ENCODE results near the gene CDIP1.
"Not testable (repeated sequence)": the region's sequence is repeated elsewhere in the genome, so short reads cannot be mapped to it uniquely, and the experiment has no call there.

CDIP1 gene

DNA sequence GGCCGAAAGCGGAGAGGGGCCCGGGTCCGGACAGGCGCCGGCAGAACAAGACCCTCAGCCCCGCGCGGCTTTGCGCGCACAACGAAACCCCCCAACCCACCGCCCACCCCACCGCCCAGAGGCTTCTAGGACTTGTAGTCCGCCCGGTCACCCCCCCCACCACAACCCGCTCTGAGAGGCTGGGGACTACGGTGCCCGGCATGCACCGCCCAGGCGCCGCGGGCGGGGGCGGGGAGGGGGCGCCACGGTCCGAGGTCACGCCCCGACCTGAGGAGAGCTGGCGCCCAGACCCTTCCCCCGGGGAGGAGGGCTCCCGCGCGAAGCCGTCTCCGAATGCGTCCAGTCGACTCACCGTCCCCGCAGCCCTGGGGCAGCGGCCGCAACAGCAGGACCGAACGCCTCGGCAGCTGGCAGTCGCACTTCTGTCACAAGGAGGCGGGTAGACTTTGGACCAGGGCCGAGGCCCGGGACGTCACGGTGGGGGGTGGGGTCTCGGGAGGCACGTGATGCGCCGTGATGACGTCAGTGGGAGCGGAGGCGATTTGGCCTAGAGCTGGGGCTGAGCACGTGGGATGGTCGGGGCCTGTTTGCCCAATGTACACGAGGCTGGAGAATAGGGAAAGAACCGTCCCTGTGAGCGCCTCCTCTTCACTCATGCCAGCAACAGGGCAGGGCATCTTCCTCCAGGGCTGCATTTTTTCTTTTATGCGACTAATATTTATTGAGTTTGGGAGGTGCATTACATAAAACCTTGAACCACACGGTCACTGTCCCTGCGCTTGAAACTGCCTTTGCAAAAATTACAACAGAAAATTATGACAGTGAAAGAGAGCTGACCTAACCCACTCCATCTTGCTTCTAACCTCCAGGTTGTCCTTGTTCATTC, at the start of gene CDIP1:
Gene CDIP1, minus strand, starts transcription at position 424 of the 886 bp plus-strand sequence. CDS start 24,643 bp downstream, outside the sequence.
- DNase-seq (ENCODE audit: low read depth), result peak; percentile 90

DNA sequence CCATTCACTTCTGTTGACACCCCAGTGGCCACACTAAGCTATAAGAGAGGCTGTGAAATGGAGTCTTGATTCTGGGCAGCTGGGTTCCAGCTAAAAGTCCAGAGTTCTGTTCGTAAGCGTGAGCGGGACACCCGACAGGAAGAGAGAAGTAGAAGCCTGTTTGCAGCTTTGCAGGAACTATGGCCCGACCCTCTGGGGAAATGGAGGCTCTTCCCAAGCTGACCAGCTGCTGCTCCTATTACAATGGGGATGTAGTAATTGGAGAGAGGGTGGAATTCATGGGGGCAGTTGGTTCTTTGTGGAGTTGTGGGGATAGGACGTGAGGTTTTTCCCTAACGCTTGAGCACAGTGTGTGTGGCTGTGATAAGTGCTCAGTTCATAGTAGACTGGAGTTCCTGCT, 47.7 kb upstream of the CDIP1 start:
- DNase-seq (ENCODE audit: low read depth), result no peak

DNA sequence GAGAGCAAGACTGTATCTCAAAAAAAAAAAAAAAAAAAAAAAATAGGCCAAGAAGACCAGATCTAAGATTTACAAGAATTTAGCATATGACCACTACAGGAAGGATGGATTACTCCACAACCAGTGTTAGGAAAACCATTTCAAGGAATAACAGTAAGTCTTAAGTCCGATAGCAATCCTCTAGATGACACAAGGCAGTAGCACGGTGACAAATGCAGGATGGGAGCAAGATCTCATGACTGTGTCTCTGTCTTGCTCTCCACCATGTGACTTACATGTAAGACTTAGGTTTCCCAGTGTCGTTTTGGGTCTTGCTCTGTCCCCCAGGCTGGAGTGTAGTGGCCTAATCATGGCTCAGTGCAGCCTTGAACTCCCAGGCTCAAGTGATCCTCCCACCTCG, 45.3 kb upstream of the CDIP1 start:
- no peak for DNase-seq (ENCODE audit: low read depth)

DNA sequence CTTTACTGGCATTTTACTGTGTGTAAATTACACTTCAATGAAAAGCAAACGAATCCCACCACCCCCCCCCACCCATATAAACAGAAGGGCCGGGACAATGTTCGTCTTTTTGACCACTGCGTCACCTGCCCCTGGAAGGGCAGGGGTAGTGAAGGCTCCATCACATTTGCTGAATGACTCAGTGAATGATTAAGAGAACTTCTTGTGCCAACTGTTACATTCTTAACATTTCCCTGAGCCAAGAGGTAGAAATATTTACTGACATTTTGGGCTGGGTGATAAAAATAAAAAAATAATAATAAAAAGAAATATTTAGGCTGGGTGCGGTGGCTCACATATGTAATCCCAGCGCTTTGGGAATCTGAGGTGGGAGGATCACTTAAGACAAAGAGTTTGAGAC, 41.7 kb upstream of the CDIP1 start:
- no peak for DNase-seq (ENCODE audit: low read depth)

DNA sequence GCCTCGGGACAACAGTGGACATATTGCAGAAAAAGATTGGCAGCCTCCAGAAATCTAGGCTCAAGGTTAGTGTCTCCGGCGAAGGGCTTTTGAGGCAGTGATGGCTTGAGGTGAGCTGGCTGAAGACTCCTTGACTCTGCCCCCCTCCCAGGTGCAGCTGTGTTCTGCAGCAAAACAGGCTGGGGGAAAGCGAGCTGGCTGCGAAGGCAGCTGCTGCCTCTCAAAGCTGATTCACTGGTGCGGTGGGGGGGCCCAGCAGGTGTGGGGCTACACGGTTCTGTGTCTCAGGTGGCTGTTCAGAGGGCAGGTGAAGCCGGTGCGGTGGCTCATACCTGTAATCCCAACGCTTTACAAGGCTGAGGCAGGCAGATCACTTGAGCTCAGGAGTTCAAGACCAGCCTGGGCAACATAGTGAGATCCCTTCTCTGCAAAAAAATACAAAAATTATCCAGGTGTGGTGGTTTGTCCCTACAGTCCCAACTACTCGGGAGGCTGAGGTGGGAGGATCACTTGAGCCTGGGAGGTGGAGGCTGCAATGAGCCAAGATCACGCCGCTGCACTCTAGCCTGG, 40.5 kb upstream of the CDIP1 start:
- no peak for DNase-seq (ENCODE audit: low read depth)

DNA sequence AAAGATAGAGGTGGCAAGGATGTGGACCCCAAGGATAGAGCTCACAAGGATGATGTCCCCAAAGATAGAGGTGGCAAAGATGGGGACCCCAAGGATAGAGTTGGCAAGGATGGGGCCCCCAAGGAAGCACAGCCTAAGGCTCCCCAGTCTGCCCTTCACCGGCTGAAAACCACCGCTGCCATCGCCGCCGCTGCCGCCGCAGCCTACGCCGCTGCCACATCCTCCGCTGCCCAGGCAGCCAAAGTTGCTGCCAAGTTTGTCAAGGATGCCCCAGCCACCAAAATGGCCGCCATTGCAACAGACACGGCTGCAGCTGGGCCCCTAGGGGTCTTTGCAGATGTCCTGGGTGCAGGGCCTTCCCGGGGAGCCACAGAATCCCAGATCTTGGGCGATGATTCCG, 37.4 kb upstream of the CDIP1 start:
- DNase-seq (ENCODE audit: low read depth), result no peak

DNA sequence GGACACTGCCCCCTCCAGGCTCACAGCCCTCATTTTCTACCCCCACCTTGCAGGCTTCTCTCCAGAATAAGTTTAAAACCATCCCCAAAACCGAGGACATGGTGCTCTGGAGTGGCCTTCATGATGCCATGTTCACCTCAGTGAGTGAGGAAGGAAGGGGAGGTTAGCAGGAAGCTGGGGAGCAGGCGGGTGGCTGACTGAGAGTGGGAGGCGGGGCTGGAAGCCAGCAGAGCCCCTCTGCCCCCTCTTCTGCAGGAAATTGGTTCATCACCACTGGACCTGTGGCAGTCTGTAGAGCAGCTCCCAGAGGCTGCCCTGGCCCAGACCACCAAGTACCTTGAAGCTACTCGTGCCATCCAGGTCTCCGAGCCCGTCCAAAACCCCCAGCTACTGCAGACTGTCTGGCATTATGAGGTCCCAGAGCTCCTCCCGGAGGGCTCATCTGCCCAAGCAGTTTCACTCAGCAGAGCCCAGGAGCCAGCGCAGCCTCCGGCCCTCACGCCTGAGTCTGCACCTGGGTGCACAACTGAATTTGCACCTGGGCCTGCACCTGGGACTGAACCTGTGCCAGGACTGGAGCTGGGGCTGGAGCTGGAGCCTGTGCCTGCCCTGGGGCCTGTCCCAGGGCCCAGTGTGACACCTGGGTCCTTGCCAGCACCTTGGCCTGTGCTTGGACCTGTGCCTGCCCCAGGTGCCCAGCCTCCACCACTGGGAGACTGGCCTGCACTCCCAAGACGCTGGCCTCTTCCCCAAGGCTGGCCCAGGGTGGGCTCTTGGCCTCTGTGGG, 36.5 kb upstream of the CDIP1 start:
- DNase-seq (ENCODE audit: low read depth), result no peak

DNA sequence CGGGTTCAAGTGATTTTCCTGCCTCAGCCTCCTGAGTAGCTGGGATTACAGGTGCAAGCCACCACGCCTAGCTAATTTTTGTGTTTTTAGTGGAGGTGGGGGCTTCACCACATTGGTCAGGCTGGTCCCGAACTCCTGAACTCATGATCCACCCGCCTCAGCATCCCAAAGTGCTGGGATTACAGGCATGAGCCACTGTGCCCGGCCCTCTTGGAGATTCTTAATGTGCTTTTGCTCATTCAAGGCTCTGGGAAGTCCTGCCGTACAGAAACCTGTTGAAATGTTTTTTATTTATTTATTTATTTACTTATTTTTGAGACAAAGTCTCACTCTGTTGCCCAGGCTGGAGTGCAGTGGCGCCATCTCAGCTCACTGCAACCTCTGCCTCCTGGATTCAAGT, 35.4 kb upstream of the CDIP1 start:
- DNase-seq (ENCODE audit: low read depth), result not testable (repeated sequence)

DNA sequence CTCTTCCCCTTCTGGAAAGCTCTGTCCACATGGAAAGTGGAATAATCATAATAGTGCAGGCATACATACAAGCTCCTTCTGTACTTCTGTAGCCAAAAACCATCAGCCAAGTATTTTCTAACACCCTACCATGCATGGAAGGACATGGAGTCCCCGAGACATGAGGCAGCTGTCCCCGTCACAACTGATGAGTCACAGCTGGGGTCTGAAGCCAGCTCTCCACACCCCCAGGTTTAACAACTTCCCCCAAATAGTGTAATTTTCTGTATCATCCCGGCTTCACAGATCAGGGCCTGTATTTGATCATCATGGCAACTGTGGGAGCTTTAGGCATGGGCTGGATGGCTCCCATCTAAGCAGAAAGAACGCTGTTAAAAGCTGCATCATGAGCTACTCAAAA, 34.1 kb upstream of the CDIP1 start:
- no peak for DNase-seq (ENCODE audit: low read depth)

DNA sequence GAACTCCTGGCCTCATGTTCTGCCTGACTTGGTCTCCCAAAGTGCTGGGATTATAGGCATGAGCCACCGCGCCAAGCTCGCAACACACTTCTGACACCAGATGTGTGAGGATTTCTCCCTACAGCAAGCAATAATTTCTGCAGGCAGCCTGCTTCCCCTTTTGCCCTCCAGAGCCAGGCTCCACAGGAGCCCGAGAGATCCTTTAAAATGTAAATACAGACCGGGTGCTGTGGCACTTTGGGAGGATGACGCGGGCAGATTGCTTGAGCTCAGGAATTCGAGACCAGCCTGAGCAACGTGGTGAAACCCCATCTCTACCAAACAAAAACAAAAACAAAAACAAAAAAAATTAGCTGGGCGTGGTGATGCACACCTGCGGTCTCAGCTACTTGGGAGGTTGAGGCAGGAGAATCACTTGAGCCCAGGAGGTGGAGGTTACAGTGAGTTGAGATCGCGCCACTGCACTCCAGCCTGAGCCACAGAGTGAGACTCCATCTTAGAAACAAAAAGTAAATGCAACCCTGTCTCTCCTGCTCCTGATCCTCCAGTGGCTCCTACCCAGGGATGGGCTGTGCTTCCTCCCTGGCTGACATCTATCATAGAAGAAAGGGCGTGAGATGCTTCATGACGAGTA, 32.2 kb upstream of the CDIP1 start:
- no peak for DNase-seq (ENCODE audit: low read depth)

DNA sequence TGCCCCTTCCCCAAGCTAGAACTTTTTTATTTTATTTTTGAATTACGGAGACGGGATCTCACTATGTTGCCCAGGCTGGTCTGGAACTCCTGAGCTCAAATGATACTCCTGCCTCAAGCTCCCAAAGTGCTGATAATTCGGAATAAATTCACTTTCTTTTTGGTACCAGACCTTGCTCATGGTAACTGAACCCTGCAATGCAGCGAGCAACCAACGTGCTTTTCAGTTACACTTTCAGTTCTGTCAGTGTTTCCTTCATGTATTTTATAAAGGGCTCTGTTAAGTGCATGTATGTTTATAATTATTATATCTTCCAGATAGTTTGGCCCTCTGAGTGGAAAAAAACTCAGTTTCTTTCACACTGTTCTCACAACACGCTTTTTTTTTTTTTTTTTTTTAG, 31.5 kb upstream of the CDIP1 start:
- no peak for DNase-seq (ENCODE audit: low read depth)

DNA sequence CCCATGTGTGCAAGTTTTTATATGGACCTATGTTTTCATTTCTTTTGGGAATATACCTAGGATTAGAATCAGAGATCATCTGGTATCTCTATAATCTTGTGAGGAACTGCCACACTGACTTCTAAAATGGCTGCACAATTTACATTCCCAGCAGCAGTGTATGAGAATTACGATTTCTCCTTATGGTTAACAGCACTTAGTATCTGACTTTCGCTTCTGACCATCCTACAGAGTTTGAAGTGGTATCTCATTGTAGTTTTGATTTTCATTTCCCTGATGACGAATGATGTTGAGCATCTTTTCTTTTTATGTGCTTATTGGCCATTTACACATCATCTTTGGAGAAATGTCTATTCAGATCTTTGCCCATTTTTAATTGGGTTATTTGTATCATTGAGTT, 27.6 kb upstream of the CDIP1 start:
- no peak for DNase-seq (ENCODE audit: low read depth)

DNA sequence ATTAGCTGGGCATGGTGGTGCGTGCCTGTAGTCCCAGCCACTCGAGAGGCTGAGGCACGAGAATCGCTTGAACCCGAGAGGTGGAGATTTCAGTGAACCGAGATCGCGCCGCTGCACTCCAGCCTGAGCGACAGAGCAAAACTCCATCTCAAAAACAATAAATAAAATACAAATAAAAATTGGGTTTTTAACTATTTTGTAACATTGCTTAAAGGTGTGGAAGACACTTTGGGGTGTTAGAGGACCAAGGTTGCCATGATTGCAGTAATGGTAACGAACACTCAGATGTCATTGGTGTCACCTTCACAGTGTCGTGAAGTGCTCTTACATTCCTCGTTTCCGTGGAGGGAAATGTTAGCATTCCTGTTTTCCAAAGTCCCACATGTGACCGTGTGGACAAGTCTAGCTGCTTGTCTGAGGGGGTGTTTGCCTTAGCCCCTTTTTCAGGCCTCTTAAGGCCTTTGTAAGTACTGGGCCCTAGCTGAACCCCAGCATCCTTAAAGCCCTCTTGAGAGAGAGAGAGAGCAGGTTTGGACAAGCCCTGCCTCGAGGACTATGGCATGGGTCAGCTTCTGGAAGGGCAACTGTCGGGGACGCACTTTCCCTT, 26.2 kb upstream of the CDIP1 start:
- no peak for DNase-seq (ENCODE audit: low read depth)

DNA sequence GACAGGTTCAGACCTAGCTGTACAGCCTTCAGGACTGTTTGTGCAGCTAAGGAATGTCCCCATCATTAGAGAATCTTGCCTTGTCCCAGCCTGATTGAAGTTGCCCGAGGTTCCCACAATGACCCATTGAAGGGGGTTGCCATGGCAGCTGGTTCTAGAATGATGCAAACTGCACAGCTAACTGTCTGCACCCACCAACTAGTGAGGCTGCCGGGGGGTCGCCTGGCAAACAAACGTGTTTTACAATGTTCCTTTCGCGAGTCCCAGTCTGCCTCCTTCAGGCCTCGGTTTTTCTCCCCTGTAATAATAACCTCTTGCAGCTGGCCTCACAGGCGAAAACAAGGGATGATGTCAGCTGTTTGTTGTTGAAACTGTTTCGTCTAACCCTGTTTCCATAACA, 23.0 kb upstream of the CDIP1 start:
- no peak for DNase-seq (ENCODE audit: low read depth)

DNA sequence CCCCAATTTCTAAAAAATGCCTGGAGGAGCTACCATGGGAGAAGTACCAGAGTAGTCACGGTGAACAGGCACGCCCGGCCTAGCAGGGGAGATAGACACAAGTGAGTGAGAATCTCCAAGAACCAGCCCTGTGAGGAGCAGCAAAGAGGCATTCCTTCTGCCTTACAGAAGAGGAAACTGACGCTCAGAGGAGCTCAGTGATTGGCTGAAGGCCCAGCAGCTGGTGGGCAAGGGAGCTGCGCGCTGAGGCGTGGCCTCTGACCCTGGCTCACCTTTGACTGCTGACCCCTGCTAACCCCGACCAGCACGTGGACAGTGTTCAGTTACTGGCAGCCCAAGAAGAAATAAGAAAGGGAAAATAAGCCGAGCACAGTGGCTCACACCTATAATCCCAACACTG, 19.4 kb upstream of the CDIP1 start:
- no peak for DNase-seq (ENCODE audit: low read depth)

DNA sequence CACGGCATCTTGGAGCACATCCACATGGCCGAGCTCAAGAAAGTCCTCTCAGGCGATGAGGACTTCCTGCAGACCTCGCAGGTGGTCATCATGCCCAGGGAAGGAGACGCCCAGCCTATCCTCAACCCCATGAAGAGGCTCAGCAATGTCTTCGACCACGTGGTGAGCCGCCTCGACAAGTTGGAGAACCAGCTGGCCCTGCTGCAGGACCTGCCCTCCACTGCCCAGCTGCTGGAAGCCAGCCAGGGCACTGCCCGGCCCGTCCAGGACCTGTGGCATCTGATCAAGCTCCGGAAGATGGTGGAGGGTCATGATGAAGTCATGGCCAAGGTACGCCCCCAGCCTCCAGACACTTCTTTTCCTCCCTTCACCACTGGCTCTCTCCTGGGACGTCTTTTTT, 18.0 kb upstream of the CDIP1 start:
- no peak for DNase-seq (ENCODE audit: low read depth)

DNA sequence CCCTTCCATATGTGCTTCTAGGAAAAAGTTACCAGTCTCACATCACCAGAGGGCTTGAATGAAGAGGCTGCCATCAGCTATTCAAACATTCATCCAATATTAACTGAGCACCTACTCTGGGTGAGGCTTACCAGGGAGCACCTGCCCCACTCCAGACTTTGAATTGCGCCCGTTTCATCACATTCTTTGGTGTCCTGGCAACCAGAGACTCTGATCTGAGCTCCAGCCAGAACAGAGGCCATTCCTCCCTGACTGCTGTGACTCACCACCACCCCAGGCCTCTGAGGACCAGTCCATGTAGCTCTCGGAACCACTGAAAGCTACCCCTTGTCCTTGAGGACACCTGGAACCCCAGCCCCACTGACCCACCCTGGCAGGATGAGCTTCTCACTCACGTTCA, 17.5 kb upstream of the CDIP1 start, which contains the start of gene C16orf96:
Gene C16orf96, plus strand, starts transcription at position 229 of the 400 bp plus-strand sequence. Its CDS starts 150 bp downstream, at position 379.
- no peak for DNase-seq (ENCODE audit: low read depth)

DNA sequence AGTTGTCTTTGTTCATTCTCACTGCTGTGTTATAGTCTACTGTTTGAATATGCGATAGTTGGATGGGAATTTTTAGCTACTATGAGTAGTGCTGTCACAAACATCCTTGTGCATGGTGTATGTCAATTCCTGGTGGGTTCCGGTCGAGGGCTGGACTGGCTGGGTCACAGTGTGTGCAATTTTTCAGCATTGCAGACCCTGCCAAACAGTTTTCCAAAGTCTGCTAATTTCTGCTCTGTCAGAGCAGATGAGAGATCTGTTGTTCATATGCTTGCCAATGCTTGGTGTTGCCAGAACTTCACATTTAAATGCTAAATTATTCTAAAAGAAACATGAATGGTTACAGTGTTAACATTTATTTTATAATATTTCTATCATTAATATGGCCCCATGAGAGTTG, 14.0 kb upstream of the CDIP1 start:
- DNase-seq (ENCODE audit: low read depth), result no peak

DNA sequence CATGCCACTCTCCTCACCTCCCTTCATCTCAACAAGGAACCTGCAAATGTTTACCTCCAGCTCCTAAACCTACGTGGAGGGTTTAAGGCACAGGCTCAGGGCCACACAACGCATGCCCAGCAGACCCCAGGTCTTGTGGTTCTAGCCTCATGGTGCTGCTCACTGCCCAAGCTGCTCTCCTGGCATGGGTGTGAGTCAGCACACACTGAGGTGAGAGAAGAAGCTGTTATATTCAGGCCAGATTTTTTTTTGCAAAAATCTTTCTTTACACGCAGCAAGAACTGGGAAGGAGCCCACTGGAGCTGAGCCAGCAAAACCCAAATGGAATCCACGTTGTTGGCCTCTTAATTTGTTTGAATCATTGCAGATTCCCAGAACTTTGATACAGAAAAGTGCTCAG, 12.0 kb upstream of the CDIP1 start:
- DNase-seq (ENCODE audit: low read depth), result no peak

DNA sequence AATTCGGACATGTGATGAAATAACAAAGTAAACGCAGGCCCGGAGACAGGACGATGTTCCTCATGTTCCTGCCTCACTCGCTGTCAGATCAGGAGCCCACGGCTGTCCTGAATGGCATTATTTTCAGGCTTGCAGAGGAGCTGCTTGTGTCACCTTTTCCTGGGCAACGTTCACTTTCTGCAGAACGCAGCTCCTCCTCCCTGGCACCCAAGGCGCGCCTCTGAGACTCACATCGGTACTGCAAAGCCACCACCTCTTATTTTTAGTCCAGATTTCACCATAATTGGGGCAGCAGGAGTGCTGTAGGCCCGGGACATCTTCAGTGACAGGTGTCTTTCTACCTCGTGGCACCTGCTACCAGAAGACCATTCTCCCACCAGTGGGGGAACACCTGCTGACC, 9.6 kb upstream of the CDIP1 start:
- DNase-seq (ENCODE audit: low read depth), result no peak

DNA sequence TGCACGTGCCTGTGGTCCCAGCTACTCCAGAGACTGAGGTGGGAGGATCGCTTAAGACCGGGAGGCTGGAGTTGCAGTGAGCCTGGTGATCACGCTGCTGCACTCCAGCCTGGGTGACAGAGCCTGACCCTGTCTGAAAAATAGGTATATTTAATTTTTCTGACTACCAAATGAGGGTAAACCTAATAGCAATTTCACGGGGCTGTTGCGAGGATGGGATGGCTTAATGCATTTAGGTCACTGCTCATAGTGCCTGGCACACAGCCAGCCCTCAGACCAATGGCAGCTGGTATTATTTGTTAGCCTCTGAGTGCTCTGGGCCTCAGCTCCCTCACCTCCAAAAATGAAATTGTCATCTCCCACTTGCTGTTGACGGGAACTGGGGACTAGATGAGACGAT, 5.9 kb upstream of the CDIP1 start:
- no peak for DNase-seq (ENCODE audit: low read depth)

DNA sequence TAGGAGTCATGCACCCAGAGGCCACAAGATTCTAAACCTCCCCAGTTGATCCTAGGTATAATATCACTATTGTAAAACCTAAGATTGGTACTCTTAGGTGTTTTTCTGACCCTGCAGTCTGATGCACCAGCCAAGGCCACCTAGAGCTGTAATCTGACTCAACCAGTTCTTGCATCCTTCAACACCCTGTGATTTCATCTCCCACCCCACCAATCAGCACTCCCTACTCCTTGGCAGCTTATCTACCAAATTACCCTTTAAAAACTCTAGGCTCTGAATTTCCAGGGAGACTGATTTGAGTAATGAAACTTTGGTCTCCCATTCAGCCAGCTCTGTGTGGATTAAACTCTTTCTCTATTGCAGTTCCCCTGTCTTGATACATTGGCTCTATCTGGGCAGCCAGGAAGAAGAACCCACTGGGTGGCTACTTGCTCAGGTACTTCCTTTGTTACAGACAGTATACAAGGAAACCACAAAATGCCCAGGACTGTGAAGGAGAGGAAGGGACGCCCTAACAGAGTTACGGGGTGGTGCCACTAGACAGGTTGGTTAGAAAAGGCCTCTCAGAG, 1.2 kb upstream of the CDIP1 start:
- DNase-seq (ENCODE audit: low read depth), result no peak

Measured in stimulated activated CD8-positive, alpha-beta memory T cell treated with anti-CD3 and anti-CD28 coated beads, Interleukin-15, amount 100 ng/mL, for 1 hour (primary cell).